Hematopoietic multipotent progenitor cell treated with erythropoietin and hydrocortisone succinate and interleukin-3 and kit ligand, for 8 days (in vitro differentiated cells): Measurements from ENCODE around the gene FPGS.

Source experiments
- DNase-seq: peaks from one replicate; pipeline ENCODE4 v3.0.0-alpha.2; 2015

FPGS gene

DNA sequence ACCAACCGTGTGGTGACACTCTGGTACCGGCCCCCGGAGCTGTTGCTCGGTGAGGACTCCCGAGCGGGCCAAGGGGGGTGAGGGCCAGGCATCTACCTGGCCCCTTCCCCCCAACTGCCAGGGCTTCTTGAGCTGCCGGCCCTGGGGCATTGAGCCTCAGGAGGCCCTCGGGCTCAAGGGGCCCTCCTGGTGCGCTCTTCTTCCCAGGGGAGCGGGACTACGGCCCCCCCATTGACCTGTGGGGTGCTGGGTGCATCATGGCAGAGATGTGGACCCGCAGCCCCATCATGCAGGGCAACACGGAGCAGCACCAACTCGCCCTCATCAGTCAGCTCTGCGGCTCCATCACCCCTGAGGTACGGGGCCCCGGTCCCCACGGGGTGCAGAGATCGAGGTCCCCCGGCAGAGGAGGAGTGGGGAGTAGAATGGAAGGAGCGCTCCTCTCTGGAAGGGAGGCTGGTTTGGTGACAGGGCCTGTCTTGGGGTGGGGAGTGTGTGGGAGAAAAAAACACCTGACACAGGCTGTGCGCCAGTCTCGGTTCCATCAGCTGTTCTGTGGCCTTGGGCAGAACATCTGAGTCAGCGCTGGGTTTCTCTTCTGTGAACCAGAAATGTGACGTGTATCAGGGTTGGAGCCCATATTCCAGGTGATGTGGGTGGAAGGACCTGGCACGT, 14.2 kb upstream of the FPGS start:
- DNase-seq, result no peak

DNA sequence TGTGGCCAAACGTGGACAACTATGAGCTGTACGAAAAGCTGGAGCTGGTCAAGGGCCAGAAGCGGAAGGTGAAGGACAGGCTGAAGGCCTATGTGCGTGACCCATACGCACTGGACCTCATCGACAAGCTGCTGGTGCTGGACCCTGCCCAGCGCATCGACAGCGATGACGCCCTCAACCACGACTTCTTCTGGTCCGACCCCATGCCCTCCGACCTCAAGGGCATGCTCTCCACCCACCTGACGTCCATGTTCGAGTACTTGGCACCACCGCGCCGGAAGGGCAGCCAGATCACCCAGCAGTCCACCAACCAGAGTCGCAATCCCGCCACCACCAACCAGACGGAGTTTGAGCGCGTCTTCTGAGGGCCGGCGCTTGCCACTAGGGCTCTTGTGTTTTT, 13.5 kb upstream of the FPGS start:
- DNase-seq, result no peak

DNA sequence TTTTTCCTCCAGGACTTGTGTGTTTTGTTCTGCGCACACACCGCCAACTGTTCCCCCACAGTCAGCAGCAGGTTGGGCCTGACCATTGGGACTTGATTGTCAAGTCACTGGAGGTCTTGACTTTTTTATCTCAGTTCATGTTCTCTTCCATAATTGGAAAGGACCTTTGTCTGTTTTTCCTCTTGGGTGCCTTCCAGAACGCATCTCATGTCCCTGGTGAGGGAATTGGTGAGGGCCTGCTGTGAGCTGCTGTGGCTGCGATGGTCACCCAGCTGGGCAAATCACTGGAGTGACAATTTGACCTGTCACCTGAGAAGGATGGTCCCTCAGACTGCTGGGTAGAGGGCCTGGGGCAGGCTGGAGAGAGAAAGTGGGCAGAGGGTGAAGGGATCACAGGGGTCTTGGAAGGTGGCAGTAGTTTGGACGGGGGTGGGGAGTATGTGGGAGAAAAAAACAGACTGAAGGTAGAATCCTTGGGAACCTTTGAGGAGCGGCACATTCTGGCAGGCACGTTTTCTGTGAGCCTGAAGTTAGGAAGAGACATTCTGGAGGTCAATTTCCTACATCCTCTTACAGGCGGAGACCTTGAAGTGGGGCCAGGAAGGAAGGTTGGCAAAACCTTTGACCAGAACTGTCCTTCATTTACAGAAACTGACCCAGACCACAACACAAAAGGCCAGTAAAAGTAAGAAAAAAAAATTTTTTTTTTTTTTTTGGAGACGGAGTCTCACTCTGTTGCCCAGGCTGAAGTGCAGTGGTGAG, 12.4 kb upstream of the FPGS start:
- DNase-seq, result no peak

DNA sequence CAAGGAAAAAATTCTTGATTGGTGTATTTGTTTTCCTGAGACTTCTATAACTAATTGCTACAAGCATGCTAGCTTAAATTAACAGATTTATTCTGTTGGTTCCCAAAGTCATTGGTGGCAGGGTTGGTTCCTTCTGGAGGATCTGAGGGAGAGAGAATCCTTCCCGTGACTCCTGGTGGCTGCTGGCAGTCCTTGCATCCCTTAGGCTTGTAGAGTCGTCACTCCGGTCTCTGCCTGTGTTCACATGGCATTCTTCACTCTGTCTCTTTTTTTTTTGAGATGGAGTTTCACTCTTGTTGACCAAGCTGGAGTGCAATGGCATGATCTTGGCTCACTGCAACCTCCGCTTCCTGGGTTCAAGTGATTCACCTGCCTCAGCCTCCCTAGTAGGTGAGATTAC, 11.6 kb upstream of the FPGS start:
- DNase-seq, result no peak

DNA sequence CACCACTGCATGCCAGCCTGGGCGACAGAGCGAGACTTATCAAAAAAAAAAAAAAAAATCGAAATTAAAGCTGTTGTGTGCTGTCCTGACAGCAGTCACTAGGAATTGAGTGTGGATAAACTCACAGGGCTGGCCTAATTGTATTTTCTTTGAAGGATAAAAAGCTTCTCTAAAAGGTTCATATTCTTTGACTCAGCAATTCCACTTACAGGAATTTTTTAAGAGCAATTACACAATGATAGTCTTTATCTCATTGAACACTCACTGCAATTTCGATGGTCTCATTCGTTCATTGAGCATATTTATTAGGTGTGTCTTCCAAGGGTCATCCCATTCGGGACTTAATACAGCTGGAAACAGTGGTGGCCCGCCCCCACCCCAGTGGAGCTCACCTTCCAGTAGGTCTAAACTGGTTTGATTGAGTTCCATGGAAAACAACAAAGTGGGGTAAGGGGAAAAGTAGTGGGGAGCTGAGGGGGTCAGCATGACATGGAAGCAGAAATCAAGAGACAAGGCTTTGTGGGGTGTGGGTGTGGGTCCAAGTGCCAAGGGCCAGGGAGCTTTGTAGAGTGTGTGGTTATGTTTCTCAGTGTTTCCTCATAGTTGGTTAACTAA, 10.2 kb upstream of the FPGS start:
- peak; percentile 46 for DNase-seq

DNA sequence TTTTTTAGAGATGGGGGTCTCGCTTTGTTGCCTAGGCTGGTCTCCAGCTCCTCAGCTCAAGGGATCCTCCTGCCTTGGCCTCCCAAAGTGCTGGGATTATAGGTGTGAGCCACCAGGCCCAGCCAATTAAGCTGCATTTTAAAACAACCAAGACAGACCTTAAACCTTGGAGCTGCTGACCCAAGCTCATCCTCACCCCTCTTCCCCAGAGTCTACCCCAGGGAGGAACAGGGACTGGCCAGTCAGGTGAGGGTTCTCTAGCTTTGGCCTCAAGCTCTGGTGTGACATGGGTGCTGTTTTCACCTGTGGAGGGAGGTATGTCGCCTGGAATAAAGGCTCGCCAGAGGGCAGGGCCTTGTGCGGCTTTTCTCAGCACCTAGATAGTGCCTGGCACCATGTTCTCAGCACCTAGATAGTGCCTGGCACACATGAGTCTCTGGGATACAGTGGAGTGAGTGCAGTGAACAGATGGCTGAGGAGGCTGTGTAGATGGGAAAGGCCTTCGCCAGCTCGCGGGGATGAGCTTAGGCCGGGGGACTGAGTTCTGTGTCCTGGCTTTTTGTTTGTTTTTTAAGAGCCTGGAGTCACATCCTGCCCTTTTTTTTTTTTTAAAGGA, 9.5 kb upstream of the FPGS start:
- DNase-seq, result no peak

DNA sequence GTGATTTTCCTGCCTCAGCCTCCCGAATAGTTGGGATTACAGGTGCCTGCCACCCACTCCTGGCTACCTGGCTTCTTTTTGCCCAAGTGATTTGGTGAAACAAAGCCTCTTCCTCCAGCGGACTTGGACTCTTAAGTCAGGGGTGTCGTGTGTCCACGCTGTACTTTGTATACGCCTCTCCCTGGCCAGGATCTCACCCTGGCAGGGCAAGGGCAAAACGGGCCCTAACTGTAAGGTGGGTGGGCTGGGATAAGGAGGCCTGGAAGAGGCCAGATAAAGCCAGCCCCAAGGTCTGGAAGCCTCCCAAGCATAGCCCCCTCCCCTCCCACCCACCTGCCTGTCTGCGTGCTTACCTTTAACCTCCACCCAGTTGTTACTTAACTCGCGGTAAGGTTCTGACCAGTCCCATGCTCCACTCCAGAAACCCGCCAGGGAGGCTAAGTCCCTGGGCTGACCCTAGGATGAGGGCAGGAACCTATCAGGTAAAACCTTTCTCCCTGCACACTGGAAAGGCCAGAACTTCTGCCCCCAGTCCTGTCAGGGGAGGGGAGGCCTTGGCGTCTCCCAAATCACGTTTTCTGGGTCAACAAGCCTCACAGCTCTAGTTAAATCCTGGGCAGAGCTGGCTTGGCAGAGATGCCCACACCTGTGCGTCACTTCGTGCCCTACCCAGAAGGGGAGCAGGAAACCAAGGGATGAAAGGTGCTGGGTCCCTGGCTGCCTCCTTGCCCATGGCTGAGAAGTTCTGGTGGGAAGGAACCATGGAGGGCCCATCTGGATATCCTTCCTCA, 8.5 kb upstream of the FPGS start:
- DNase-seq, result no peak

DNA sequence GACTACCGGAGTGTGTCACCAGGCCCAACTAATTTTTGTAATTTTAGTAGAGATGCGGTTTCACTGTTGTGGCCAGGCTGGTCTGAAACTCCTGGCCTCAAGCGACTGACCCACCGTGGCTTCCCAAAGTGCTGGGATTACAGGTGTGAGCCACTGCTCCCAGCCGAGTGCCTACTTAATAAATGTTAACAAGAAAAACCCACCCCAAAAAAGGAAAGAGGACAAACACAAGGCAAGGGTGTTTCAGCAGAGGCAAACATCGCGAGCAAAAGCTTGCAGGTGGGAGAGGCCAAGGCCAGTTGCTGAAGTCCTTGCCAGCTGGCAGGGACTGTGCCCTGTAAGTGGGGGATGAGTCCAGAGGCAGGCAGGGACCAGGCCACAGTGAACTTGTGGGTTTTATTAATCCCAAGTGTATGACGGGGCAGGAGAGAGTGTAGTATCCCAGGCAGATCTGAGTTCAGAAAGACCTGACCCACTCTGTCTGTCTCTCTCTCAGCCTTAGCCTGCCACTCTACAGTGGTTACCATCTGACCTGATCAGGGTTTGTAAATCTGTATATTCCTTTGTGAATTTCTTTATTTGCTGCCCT, 6.4 kb upstream of the FPGS start:
- no peak for DNase-seq

DNA sequence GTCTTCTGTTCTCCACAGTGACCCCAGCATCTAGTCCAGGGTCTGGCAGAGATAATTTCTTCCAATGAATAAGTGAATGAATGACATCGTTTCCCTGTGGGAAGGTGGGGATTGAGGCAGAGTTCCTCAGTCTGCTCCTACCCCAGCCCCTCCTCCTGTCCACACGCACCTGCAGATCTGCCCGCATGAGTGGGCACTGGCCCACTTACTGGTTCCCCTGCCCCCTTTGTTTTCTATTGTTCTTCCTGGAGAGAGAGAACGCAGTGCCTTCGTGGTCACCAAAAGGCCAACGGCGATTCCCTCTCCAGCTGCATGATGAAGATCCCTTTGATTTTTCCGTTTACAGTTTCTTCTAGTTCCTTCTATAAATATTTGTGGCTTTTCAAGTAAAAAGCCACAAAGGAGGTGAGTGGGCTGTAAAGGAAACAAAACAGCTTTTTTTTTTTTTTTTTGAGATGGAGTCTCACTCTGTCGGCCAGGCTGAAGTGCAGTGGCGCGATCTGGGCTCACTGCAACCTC, 5.8 kb upstream of the FPGS start:
- DNase-seq, result no peak

DNA sequence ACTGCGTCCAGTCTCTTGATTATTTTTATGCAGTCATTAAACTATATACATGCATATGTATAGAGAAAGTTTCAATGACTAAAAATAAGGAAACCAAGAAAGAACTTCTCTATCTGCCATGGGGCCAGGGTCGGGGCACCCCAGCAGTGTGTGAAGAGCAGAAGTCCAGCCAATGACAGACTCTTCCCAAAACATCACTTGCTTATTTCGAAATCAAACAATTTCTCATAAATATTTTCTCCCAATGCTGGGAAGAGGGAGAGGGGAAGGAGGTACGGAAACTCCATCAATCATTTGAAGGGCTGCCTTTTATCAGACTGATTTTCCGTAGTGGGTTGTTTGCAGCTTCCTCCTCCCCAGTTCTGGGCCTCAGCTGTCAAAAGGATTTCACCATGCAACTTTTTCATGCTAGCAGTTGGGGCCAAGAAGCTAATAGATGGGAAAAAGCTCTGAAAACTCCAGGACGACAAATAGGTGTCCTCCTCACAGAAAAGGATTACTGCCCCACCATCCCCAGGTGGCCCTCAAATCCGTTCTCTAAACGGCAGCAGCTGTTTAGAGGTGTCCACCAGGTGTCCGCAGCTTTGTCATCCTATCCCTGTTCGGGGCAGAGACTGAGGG, 617 bp upstream of the FPGS start:
- no peak for DNase-seq

DNA sequence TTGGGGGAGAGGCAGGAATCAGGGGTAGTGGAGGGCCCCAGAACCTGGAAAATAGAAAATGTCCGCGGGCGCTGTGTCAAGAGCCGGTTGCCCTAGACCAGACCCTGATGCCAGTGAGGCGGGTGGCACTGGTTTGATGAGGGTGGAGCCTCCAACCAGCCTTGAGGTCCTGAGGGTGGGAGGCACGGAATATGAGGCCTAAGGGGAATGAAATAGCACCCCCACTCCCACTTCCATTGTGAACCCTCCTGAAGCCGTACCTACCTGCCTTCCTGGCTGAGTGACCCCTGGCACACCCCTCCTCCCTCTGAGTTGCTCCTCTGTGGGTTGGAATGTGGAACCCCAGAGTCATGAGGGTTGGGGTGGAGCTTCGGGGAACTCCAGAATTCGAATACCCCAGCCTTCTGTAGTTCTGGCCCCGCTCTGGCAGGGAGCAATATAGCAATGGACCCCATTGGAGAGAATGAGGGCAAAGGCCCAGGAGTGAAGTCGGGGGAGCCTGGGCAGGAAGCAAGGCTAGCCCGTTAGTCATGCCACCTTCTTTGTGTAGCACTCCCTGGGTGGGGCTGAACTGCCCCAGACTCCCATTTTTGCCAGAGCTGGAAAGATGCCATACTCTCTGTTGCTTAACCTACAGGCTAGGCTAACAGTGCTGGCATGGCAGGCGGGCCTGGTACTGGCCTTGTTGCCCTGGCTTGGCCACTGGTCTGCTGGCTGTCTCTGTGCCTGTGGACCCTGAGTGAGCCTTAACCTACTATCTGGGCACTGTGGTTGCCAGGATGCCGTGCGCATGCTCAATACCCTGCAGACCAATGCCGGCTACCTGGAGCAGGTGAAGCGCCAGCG, 1.0 kb downstream of the FPGS start:
- peak; percentile 68 for DNase-seq

DNA sequence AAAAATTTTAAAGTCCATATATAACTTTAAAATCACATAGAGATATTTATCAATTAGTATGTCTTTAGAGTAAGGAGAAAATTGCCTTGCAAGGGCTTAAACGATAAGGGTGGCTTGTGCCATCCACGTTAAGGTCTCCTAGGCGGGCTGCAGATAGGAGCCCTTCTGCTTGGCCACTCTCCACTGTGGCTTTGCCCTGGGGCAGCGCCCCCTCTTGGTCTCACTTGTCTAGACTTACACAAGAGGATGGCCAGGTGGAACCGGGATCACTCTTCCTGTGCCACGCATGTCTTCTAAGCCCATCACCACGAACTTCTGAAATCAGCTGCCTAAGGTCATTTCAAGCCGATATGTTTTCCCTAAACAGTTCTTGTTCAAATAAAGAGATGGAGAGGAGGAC, 2.9 kb downstream of the FPGS start:
- DNase-seq, result peak; percentile 69

DNA sequence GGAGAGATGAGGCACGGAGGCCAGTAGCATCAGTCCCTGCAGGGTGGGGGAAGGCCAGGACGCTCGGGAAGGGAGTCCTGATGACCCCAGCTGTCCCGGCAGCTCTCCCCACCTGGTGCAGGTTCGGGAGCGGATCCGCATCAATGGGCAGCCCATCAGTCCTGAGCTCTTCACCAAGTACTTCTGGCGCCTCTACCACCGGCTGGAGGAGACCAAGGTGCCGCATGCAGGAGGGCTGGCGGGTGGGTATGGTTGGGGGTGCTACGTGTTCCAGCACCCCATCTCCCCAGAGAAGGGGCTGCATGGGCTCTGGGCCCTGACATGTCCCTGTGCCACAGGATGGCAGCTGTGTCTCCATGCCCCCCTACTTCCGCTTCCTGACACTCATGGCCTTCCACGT, 4.2 kb downstream of the FPGS start:
- no peak for DNase-seq

DNA sequence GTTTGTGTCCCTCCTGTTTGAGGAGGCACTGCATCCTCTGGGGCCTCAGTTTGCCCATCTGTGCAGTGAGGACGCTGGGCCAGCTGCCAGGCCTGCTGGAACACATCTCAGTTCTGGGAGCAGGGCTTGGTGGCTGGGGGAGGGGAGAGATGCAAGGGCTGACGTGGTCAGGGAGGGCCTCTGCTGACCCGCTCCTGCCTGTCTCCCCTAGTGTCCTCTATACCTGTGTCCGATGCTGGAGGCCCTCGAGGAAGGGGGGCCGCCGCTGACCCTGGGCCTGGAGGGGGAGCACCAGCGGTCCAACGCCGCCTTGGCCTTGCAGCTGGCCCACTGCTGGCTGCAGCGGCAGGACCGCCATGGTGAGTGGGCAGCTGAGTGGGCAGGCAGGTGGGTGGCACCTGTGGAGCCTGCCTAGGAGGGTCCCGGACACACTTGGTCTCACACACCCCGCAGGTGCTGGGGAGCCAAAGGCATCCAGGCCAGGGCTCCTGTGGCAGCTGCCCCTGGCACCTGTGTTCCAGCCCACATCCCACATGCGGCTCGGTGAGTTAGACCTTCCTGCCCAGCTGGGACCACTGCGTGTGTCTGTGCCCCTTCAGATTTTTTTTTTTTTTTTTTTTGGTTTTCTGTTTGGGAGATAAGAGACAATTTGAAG, 5.8 kb downstream of the FPGS start:
- DNase-seq, result no peak

DNA sequence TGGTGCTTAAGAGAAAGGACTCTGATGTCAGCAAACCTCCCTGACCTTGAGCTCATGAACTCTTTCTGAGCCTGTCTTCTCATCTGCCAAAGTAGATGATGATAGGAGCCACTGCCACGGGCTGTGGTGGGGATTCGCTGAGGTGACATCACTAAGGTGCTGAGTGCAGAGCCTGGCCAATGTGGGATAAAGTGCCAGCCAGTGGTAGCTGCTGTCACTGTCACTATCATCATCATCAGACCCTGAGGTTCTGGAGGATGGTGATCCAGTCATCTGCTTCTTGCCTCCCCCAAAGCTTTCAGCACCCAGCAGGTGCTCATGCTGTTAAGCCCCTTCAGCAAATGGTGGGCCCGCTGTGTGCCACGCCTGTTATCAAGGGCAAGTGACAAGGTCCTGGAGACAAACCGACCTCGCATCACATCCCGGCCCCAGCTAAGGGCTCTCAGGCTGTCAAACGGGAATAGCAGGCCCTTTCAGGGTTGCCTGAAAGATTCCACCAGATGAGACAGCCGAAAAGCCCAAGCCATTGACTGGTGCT, 6.4 kb downstream of the FPGS start:
- DNase-seq, result no peak

DNA sequence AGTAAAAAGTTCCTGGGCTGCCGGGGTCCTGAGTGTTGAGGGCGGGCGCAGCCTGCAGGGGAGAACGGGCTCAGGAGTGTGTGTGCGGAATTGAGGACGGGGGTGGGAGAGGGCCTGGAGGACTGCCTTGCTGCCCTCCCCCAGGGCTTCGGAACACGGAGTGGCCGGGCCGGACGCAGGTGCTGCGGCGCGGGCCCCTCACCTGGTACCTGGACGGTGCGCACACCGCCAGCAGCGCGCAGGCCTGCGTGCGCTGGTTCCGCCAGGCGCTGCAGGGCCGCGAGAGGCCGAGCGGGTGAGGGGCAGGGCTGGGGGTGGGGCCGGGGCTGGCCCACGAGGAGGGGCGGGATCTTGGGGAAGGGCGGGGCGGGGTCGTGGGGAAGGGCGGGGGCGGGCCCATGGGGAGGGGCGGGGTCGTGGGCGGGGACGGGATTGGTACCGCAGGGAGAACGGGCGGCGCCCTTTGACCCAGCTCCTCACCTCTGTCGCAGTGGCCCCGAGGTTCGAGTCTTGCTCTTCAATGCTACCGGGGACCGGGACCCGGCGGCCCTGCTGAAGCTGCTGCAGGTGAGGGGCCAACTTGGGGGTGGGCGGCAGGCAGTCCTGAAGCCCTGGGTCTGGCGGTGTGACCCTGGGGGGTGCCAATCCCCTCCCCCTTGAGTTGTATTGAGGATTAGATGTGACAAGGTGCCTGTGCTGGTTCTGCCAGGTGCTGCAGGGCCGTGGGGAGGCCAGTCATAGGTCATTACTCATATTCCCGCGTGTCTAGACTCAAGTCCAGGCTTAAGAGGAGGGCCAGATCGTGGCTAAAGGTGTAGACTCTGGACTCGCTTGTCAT, 7.1 kb downstream of the FPGS start:
- peak; percentile 37 for DNase-seq

DNA sequence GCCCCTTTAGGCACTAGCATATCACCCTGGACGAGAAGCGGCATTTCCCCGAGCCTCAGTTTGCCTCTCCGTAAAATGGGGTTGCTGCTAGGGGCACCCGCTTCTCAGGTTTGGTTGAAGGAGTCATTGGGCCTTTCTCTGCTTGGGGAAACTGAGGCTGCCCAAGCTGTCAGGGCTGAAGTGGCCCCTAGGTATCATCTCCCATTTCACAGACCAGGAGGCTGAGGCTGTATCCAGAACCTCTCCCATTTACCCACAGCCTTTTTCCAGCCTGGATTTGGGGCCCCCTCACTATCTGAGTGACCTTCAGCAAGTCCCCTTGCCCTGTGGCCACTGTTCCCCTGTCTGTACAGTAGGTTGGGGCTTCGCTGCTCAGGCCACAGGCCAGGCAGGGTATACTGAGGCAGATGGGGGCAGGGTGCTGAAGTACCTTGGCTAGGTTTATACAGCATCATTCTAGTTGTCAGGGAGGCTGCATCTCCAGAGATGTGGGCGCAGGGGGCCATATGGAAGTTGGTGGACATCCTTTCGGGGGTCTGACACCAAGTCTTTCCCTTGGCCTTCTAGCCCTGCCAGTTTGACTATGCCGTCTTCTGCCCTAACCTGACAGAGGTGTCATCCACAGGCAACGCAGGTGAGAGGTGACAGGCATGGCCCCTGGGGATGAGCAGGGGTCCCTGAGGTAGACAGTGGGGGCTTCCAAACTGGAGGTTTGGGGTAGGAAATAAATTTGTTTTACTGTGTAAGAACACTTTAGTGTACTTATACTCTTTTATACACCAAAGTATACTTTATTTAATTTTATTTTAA, 7.9 kb downstream of the FPGS start:
- no peak for DNase-seq

DNA sequence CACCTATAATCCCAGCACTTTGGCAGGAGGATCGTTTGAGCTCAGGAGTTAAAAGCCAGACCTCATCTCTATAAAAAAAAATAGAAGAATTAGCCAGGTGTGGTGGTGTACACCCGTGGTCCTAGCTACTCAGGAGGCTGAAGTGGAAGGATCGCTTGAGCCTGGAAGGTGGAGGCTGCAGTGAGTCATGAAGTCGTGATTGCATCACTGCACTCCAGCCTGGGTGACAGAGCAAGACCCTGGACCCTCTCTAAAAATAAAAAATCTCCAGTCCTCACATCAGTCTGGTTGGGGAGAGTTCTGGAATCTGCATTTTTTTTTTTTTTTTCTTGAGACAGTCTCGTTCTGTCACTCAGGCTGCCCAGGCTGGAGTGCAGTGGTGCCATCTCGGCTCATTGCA, 9.3 kb downstream of the FPGS start:
- DNase-seq, result no peak
